K562 (cell line): ENCODE measurements around the gene FIGLA. TPM values are rescaled to one million over a fixed set of nuclear protein-coding genes. Genes with fewer than 3 reads are reported as not detected.

ENCODE experiments used
- ATAC-seq: fragments of 200-7000 bp; cut with Tn5 transposase; 3 replicates; pipeline ENCODE4 v1.9.1; 2020; ENCODE audit warnings: moderate library complexity
- BruUV-seq: library from RNA; stranded (reverse); fragments of 400-500 nt; replicated peaks from 2 replicates; lab custom pipeline; 2021; lab: Mats Ljungman, UMichigan
- CTCF ChIA-PET: fragments of 300-600 bp; formaldehyde crosslinking; extraction: SDS; loops from one replicate; lab custom pipeline; 2021; ENCODE audit warnings: low intra/inter-chr PET ratio; lab: Yijun Ruan, JAX
- POLR2A ChIA-PET: fragments of 300-600, 350-650 bp; sonication (Branson Sonifier 250); formaldehyde crosslinking; extraction: SDS; loops from one replicate; lab custom pipeline; 2021; ENCODE audit warnings: antibody characterized with exemption, inconsistent platforms; lab: Yijun Ruan, JAX
- DNase-seq, 4 experiments: peaks; one replicate each; pipeline versions ENCODE4 v3.0.0 to v3.0.0-alpha.2; 2011 to 2018; ENCODE audit warnings: low spot score in 3 of 4, mixed read lengths in 3 of 4; ENCODE audit errors: extremely low read depth in 1 of 4
- FAIRE-seq: peaks from 2 replicates; lab custom pipeline; 2011; peaks lifted over from hg19 to GRCh38; lab: Jason Lieb, UNC
- H2AFZ ChIP-seq: 2 replicates; pipeline ENCODE4 v1.6.0; 2011; ENCODE audit warnings: low read depth, low read length, control low read depth, inconsistent platforms
- H3K27ac ChIP-seq: fragments of 200-600 bp; 3 replicates; pipeline ENCODE4 v1.8.0; 2011; ENCODE audit warnings: low read depth, mild to moderate bottlenecking, control low read depth, inconsistent platforms, low read length, moderate library complexity, mixed read lengths; ENCODE audit errors: extremely low read depth
- H3K27me3 ChIP-seq, 2 experiments: fragments of 300-600 bp in 1 of 2; 2 replicates in 1 of 2; 3 replicates in 1 of 2; pipeline versions ENCODE4 v1.6.0 to v1.8.0; 2011; ENCODE audit warnings: inconsistent platforms in 2 of 2, low read length in 2 of 2, mild to moderate bottlenecking in 1 of 2, mixed read lengths in 1 of 2, moderate library complexity in 1 of 2; ENCODE audit not compliant: control insufficient read depth in 2 of 2, insufficient read depth in 2 of 2
- H3K36me3 ChIP-seq: fragments of 300-600 bp; 3 replicates; pipeline ENCODE4 v1.8.0; 2011; ENCODE audit warnings: mild to moderate bottlenecking, low read length, inconsistent platforms; ENCODE audit not compliant: control insufficient read depth, insufficient read depth
- H3K4me1 ChIP-seq, 2 experiments: fragments of 200-600 bp in 1 of 2; replicated peaks in 1 of 2; 2 replicates in 1 of 2; 3 replicates in 1 of 2; pipeline versions ENCODE4 v1.5.1 to v1.8.0; 2011; ENCODE audit warnings: inconsistent platforms in 2 of 2, low read length in 2 of 2, mild to moderate bottlenecking in 1 of 2, mixed read lengths in 1 of 2, moderate library complexity in 1 of 2; ENCODE audit not compliant: control insufficient read depth in 2 of 2, insufficient read depth in 2 of 2
- H3K4me2 ChIP-seq: 2 replicates; pipeline ENCODE4 v1.6.1; 2011; ENCODE audit warnings: low read length, control low read depth, inconsistent platforms, mixed read lengths; ENCODE audit not compliant: insufficient read depth
- H3K4me3 ChIP-seq: fragments of 200-600 bp; sonication (generic), shearing (Covaris generic); 2 replicates; pipeline ENCODE4 v1.5.1; 2016; ENCODE audit warnings: control low read depth, inconsistent platforms
- H3K79me2 ChIP-seq: fragments of 200-600 bp; 3 replicates; pipeline ENCODE4 v1.8.0; 2011; ENCODE audit warnings: low read length, inconsistent platforms; ENCODE audit not compliant: control insufficient read depth, insufficient read depth
- H3K9ac ChIP-seq, 2 experiments: 2 replicates each; pipeline versions ENCODE4 v1.6.0 to v1.6.1; 2011; ENCODE audit warnings: low read depth in 2 of 2, low read length in 2 of 2, control low read depth in 1 of 2, inconsistent platforms in 1 of 2, mild to moderate bottlenecking in 1 of 2, mixed read lengths in 1 of 2; ENCODE audit not compliant: insufficient read depth in 1 of 2
- H3K9me1 ChIP-seq: one replicate; pipeline ENCODE4 v1.6.0; 2011; ENCODE audit warnings: inconsistent platforms, mild to moderate bottlenecking, low read length, moderate library complexity; ENCODE audit not compliant: control insufficient read depth, insufficient read depth
- H3K9me3 ChIP-seq: replicated peaks from 2 replicates; pipeline ENCODE4 v1.5.1; 2011; ENCODE audit warnings: low read depth, low read length, inconsistent platforms; ENCODE audit not compliant: control insufficient read depth, insufficient read depth
- H4K20me1 ChIP-seq: replicated peaks from 2 replicates; pipeline ENCODE4 v1.6.1; 2011; ENCODE audit warnings: low read length, inconsistent platforms, mixed read lengths; ENCODE audit not compliant: control insufficient read depth, insufficient read depth
- ATF1 ChIP-seq, 2 experiments: fragments of 450-650 bp in 1 of 2; IDR thresholded peaks; 2 replicates each; pipeline ENCODE4 v1.6.1; 2016; ENCODE audit warnings: missing compliant biosample characterization in 1 of 2, missing genetic modification characterization in 1 of 2
- RBM22 ChIP-seq: fragments of 200-400 bp; formaldehyde crosslinking; IDR thresholded peaks from 2 replicates; pipeline ENCODE4 v1.6.1; 2018; ENCODE audit warnings: low read length, low read depth; ENCODE audit not compliant: poor library complexity, severe bottlenecking
- SAFB2 ChIP-seq: fragments of 200-400 bp; formaldehyde crosslinking; IDR thresholded peaks from 2 replicates; pipeline ENCODE4 v1.6.1; 2018; ENCODE audit warnings: borderline replicate concordance, low read length, low read depth, moderate library complexity; ENCODE audit not compliant: severe bottlenecking
- SOX6 ChIP-seq: fragments of 450-650 bp; IDR thresholded peaks from 2 replicates; pipeline ENCODE4 v1.6.1; 2014; ENCODE audit warnings: mild to moderate bottlenecking
- TGIF2 ChIP-seq: sonication (generic); formaldehyde crosslinking; IDR thresholded peaks from 2 replicates; pipeline ENCODE4 v1.8.1; 2022; ENCODE audit warnings: mild to moderate bottlenecking, missing genetic modification reagents, moderate library complexity
- YY1 ChIP-seq, 3 experiments: IDR thresholded peaks; 2 replicates each; pipeline ENCODE4 v1.6.1; 2011; ENCODE audit warnings: low read length in 2 of 3, mild to moderate bottlenecking in 2 of 3, moderate library complexity in 2 of 3, borderline replicate concordance in 1 of 3, control low read depth in 1 of 3, low read depth in 1 of 3; ENCODE audit not compliant: insufficient read depth in 3 of 3, insufficient replicate concordance in 2 of 3, control insufficient read depth in 1 of 3, insufficient read length in 1 of 3; ENCODE audit errors: extremely low read depth in 1 of 3
- WGBS: fragments of 100-300 bp; shearing (Covaris generic); methylation state at CpG from one replicate; pipeline ENCODE4 v1.1.6; 2016; ENCODE audit warnings: low coverage, mixed read lengths; ENCODE audit not compliant: insufficient coverage; ENCODE audit errors: missing lambda C conversion rate; 5-methylcytosine and 5-hydroxymethylcytosine counted together
- in situ Hi-C: fragments of 300-500 bp; cut with MboI; formaldehyde crosslinking; loops from 4 replicates; pipeline ENCODE4 v1.15.0; 2018; ENCODE audit warnings: inconsistent platforms, mixed read lengths
- intact Hi-C: fragments of 100-400 bp; cut with micrococcal nuclease; formaldehyde crosslinking; loops from 2 replicates; pipeline ENCODE4 v1.14.2; 2022
- polyA plus RNA-seq, 8 experiments: library from polyadenylated mRNA; depleted of rRNA in 4 of 8; stranded (reverse) in 5 of 8; unstranded in 3 of 8; fragments of >200 nt; fragmentation: Nextera tagmentation in 2 of 8; fragmentation: Illumina TruSeq in 1 of 8; extraction: Ambion mirVana in 2 of 8; extraction: Trizol in 1 of 8; gene quantifications; 2 replicates each; pipeline versions ENCODE4 v1.2.1 to v1.2.3, GENCODE V29; 2011 to 2014; ENCODE audit warnings: inconsistent platforms in 1 of 8, missing spikeins in 1 of 8
- total RNA-seq, 7 experiments: library from RNA; depleted of rRNA in 6 of 7; stranded (reverse); fragments of >200 nt in 6 of 7; fragmentation: Illumina TruSeq in 2 of 7; extraction: Trizol in 2 of 7; gene quantifications; 2 replicates each; pipeline versions ENCODE4 v1.2.1 to v1.2.3, GENCODE V29; 2011 to 2021; ENCODE audit warnings: low replicate concordance in 1 of 7
- TF ChIP-seq, protein P1 (sequence below): fragments of 250-450 bp; sonication (Bioruptor Pico); IDR thresholded peaks from 2 replicates; pipeline ENCODE4 v1.5.0; 2022; ENCODE audit warnings: mild to moderate bottlenecking
- TF ChIP-seq, protein P2 (sequence below): sonication (generic); formaldehyde crosslinking; IDR thresholded peaks from 2 replicates; pipeline ENCODE4 v1.8.0; 2022; ENCODE audit warnings: mild to moderate bottlenecking, missing genetic modification reagents
- TF ChIP-seq, protein P3 (sequence below), 3 experiments: fragments of 200-800 bp in 1 of 3; fragments of 250-450 bp in 1 of 3; fragments of 450-650 bp in 1 of 3; sonication (Bioruptor Pico) in 1 of 3; sonication (Bioruptor generic) in 1 of 3; formaldehyde crosslinking in 1 of 3; IDR thresholded peaks; 2 replicates each; pipeline versions ENCODE4 v1.6.1 to v1.8.0; 2016 to 2022; ENCODE audit warnings: mild to moderate bottlenecking in 2 of 3, missing genetic modification characterization in 2 of 3, missing compliant biosample characterization in 1 of 3, moderate library complexity in 1 of 3
- TF ChIP-seq, protein P4 (sequence below): sonication (generic); formaldehyde crosslinking; IDR thresholded peaks from 2 replicates; pipeline ENCODE4 v1.8.0; 2022; ENCODE audit warnings: mild to moderate bottlenecking, missing genetic modification reagents

The FIGLA gene
- total and polyA plus RNA-seq, 9 of the 15 experiments (the other 6 are each of a cell fraction or from before 2014, with no cell fraction given): not detected

DNA sequence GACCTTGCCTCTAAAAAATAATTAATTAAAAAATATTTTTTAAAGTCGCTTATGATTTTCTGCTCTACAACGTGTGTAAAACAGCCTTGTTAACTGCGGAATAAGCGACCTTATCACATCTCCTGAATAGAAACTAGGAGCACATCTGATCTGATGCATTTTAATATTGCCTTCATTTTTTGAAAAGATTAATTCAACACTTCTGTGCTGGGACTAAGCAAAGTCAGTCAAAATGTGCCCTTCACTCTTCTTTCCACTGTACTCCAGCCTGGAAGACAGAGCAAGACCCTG is 17.3 kb upstream of the FIGLA start (continued):
- TF ChIP-seq, protein P1, sequence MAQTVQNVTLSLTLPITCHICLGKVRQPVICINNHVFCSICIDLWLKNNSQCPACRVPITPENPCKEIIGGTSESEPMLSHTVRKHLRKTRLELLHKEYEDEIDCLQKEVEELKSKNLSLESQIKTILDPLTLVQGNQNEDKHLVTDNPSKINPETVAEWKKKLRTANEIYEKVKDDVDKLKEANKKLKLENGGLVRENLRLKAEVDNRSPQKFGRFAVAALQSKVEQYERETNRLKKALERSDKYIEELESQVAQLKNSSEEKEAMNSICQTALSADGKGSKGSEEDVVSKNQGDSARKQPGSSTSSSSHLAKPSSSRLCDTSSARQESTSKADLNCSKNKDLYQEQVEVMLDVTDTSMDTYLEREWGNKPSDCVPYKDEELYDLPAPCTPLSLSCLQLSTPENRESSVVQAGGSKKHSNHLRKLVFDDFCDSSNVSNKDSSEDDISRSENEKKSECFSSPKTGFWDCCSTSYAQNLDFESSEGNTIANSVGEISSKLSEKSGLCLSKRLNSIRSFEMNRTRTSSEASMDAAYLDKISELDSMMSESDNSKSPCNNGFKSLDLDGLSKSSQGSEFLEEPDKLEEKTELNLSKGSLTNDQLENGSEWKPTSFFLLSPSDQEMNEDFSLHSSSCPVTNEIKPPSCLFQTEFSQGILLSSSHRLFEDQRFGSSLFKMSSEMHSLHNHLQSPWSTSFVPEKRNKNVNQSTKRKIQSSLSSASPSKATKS (CRISPR knock-in tag): no peak
- TF ChIP-seq ATF1 (CRISPR knock-in tag; IDR thresholded peaks at IDR 0.05): no peak
- TF ChIP-seq ATF1 (tag; IDR thresholded peaks at IDR 0.05): no peak
- TF ChIP-seq SOX6: no peak
- no peak for TF ChIP-seq SAFB2
- TF ChIP-seq YY1 (IDR thresholded peaks at IDR 0.05; ENCODE audit: borderline replicate concordance in 1 of 3, control insufficient read depth in 1 of 3, extremely low read depth in 1 of 3, insufficient read depth in 3 of 3, insufficient read length in 1 of 3, insufficient replicate concordance in 2 of 3, low read depth in 1 of 3, low read length in 2 of 3): no peak

DNA sequence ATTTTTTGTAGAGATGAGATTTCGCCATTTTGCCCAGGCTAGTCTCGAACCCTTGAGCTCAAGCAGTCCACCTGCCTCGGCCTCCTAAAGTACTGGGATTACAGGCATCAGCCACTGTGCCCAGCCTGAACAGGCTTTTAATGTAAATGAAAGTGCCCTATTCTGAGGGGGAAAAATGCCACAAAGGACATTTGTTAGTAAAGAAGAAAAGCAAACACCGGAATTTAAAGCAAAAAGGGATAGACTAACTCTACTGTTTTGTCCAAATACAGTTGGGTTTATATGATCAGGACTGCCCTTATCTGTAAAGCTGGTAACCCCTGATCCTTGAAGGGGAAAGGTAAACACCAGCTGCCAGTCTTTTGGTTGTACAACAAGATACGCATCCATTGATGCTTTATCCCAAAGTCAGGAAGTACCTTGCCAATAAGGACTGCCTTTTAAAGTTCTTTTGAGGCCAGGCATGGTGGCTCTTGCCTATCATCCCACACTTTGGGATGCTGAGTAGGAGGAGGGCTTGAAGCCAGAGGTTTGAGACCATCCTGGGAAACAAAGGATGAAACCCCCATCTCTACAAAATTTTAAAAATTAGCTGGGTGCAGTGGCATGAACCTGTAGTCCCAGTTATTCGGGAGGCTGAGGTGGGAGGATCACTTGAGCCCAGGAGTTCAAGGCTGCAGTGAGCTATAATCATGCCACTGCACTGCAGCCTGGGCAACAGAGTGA is 16.8 kb upstream of the FIGLA start:
- intact Hi-C loops: no loop called here
- in situ Hi-C loops: no loop called here
- FAIRE-seq: no peak
- no peaks in the 10 kb centered on the region for H3K79me2 ChIP-seq
- POLR2A ChIA-PET: no interaction called here
- H2AFZ ChIP-seq: no peak overlapping the region
- H3K27ac ChIP-seq: no peak overlapping the region
- H3K9me1 ChIP-seq: no peaks in the 10 kb centered on the region
- no peak overlapping the region for H3K4me3 ChIP-seq
- H4K20me1 ChIP-seq: 0 out of 2 replicates have a peak, but pooled peaks cover 3% of the 10 kb centered on the region
- no peak for DNase-seq
- no peak for ATAC-seq
- no peaks in the 10 kb centered on the region for H3K4me1 ChIP-seq
- CTCF ChIA-PET: no interaction called here
- no peak overlapping the region for H3K9ac ChIP-seq
- no peak overlapping the region for H3K4me2 ChIP-seq
- BruUV-seq: no TSS peak
- peaks cover 24 to 39% of the 10 kb centered on the region in 2 experiments for H3K27me3 ChIP-seq
- H3K36me3 ChIP-seq: no peaks in the 10 kb centered on the region
- H3K9me3 ChIP-seq: no peaks in the 10 kb centered on the region
- WGBS: 3% methylated on average over 6 of the region's 6 CpGs
- TF ChIP-seq TGIF2 (no peak), RBM22 (no peak)
- TF ChIP-seq, protein P2, sequence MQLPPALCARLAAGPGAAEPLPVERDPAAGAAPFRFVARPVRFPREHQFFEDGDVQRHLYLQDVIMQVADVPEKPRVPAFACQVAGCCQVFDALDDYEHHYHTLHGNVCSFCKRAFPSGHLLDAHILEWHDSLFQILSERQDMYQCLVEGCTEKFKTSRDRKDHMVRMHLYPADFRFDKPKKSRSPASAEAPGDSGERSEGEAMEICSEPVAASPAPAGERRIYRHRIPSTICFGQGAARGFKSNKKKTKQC (CRISPR knock-in tag): no peak
- TF ChIP-seq, protein P3, sequence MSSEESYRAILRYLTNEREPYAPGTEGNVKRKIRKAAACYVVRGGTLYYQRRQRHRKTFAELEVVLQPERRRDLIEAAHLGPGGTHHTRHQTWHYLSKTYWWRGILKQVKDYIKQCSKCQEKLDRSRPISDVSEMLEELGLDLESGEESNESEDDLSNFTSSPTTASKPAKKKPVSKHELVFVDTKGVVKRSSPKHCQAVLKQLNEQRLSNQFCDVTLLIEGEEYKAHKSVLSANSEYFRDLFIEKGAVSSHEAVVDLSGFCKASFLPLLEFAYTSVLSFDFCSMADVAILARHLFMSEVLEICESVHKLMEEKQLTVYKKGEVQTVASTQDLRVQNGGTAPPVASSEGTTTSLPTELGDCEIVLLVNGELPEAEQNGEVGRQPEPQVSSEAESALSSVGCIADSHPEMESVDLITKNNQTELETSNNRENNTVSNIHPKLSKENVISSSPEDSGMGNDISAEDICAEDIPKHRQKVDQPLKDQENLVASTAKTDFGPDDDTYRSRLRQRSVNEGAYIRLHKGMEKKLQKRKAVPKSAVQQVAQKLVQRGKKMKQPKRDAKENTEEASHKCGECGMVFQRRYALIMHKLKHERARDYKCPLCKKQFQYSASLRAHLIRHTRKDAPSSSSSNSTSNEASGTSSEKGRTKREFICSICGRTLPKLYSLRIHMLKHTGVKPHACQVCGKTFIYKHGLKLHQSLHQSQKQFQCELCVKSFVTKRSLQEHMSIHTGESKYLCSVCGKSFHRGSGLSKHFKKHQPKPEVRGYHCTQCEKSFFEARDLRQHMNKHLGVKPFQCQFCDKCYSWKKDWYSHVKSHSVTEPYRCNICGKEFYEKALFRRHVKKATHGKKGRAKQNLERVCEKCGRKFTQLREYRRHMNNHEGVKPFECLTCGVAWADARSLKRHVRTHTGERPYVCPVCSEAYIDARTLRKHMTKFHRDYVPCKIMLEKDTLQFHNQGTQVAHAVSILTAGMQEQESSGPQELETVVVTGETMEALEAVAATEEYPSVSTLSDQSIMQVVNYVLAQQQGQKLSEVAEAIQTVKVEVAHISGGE (CRISPR knock-in tag; IDR thresholded peaks at IDR 0.05): no peak
- TF ChIP-seq, protein P4, sequence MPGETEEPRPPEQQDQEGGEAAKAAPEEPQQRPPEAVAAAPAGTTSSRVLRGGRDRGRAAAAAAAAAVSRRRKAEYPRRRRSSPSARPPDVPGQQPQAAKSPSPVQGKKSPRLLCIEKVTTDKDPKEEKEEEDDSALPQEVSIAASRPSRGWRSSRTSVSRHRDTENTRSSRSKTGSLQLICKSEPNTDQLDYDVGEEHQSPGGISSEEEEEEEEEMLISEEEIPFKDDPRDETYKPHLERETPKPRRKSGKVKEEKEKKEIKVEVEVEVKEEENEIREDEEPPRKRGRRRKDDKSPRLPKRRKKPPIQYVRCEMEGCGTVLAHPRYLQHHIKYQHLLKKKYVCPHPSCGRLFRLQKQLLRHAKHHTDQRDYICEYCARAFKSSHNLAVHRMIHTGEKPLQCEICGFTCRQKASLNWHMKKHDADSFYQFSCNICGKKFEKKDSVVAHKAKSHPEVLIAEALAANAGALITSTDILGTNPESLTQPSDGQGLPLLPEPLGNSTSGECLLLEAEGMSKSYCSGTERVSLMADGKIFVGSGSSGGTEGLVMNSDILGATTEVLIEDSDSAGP (CRISPR knock-in tag): no peak
